HEK293T (cell line): ENCODE data around the gene APMAP.

Experiments
- ELF4 ChIP-seq: fragments of 450-650 bp; IDR thresholded peaks from 2 replicates; pipeline ENCODE4 v1.6.1; 2017; ENCODE audit warnings: antibody characterized with exemption
- FOXA1 ChIP-seq: fragments of 450-650 bp; IDR thresholded peaks from 2 replicates; pipeline ENCODE4 v1.6.1; 2016; ENCODE audit warnings: mild to moderate bottlenecking
- FOXM1 ChIP-seq: fragments of 450-650 bp; IDR thresholded peaks from 2 replicates; pipeline ENCODE4 v1.6.1; 2017; ENCODE audit warnings: mild to moderate bottlenecking, borderline replicate concordance
- L3MBTL2 ChIP-seq: fragments of 450-650 bp; conservative IDR thresholded peaks from 2 replicates; pipeline ENCODE4 v1.6.1; 2016; ENCODE audit warnings: mild to moderate bottlenecking
- SP1 ChIP-seq: fragments of 450-650 bp; IDR thresholded peaks from 2 replicates; pipeline ENCODE4 v1.6.1; 2017

DNA sequence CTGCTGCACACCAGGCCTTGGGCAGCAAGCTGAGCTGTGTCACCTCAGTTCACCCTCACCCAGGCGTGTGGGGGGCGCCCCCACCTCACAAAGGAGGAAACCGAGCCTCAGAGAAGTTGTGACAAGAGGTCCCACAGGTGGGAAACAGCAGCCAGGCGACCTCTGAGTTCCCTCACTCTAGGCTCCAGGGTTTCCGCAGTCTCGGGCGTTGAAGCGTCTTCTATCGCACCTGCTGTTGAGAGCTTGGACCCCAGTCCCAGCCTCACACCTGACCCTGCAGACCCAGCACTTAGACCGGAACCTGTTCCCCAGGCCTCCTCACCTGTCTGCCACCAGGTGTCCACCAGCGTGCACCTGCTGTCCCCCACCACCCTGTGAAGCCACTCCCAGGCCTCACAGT lies 22.3 kb upstream of the APMAP start:
- TF ChIP-seq FOXA1: no peak
- no peak for TF ChIP-seq SP1
- TF ChIP-seq ELF4: no peak
- no peak for TF ChIP-seq FOXM1
- no peak for TF ChIP-seq L3MBTL2
